OCI-LY1 (cell line): ENCODE results near the gene CMTM7.

Experiments
- EZH2 ChIP-seq: fragments of 200-600 bp; sonication (generic), shearing (Covaris generic); IDR thresholded peaks from 2 replicates; pipeline ENCODE4 v1.8.0; 2017; ENCODE audit warnings: borderline replicate concordance, mixed run types, mild to moderate bottlenecking, antibody characterized with exemption, low read length, moderate library complexity, mixed read lengths
- TF ChIP-seq, protein P1 (sequence below): fragments of 200-600 bp; sonication (generic), shearing (Covaris generic); IDR thresholded peaks from 2 replicates; pipeline ENCODE4 v1.5.1; 2017; ENCODE audit warnings: mild to moderate bottlenecking, antibody characterized with exemption, low read length, moderate library complexity, mixed read lengths

DNA sequence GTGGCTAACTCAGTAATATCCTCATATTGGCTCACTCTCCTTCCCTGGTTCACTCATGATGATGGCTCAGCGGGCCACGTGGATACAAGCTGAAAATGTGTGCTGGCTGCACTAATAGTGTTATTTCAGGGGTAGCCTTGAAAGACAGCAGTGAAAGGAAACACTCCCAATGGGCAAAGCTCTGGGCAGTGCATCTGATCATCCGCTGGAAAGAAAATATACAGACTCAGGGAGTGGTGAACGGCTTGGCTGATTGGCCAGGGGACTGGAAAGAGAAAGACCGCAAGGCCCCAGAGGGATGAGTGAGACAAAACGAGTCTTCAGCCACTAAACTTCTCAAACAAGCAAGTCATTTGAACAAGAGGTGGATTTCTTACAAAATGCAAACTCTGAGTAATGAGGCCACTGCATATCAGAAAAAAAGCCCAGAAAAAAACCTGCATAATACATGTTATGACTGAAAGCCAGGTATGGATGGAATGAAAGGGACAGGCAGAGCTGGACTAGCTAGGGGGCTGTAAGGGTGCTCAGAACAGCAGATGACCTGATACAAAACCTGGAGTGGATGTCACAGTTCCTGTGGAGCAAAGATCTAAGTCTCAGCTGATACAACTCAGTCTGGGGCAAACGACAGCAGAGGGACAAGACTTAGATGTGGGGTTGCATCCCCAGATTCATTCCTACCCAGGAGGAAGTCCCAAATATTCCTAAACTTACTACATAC lies 77.7 kb downstream of the CMTM7 start:
- TF ChIP-seq, protein P1, sequence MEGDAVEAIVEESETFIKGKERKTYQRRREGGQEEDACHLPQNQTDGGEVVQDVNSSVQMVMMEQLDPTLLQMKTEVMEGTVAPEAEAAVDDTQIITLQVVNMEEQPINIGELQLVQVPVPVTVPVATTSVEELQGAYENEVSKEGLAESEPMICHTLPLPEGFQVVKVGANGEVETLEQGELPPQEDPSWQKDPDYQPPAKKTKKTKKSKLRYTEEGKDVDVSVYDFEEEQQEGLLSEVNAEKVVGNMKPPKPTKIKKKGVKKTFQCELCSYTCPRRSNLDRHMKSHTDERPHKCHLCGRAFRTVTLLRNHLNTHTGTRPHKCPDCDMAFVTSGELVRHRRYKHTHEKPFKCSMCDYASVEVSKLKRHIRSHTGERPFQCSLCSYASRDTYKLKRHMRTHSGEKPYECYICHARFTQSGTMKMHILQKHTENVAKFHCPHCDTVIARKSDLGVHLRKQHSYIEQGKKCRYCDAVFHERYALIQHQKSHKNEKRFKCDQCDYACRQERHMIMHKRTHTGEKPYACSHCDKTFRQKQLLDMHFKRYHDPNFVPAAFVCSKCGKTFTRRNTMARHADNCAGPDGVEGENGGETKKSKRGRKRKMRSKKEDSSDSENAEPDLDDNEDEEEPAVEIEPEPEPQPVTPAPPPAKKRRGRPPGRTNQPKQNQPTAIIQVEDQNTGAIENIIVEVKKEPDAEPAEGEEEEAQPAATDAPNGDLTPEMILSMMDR: no peak
- no peak for TF ChIP-seq EZH2
